ENCODE measurements around the gene AGMO. TPM values are rescaled to one million over a fixed set of nuclear protein-coding genes. Genes with fewer than 3 reads are reported as not detected.

The AGMO gene
- total RNA-seq, 1 experiment from 2014 or later, result 0.77 TPM

DNA sequence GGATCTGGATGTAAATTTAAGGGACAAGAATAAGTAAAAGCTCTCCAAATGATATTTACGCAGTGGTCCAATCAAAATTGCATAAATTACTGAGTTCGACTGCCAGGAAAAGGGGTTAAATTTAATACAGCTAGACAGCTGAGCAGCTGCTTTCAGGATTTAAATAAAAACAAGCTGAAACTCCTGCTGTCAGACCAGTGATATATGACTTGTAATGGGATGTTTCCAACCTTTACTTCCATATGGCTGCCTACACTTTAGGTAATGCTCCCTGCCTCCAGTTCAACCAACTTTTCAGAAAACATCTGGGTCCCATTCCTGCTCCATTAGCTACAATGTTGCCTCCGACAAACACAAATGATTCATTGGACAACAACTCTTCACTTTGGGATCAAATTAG is 333.0 kb downstream of the AGMO start:
- Mint-ChIP-seq H3K36me3 (peaks cover 8% of the 10 kb centered on the region), H3K4me1 (no peaks in the 10 kb centered on the region), H3K27ac (no peak overlapping the region), H3K27me3 (ENCODE audit: low read depth) (no peaks in the 10 kb centered on the region), H3K4me3 (no peak overlapping the region), H3K9me3 (peaks cover 30% of the 10 kb centered on the region)
- DNase-seq (ENCODE audit: low spot score) (no peak), ATAC-seq (no peak)
- TF ChIP-seq, protein P1, sequence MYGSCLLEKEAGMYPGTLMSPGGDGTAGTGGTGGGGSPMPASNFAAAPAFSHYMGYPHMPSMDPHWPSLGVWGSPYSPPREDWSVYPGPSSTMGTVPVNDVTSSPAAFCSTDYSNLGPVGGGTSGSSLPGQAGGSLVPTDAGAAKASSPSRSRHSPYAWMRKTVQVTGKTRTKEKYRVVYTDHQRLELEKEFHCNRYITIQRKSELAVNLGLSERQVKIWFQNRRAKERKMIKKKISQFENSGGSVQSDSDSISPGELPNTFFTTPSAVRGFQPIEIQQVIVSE (CRISPR knock-in tag; IDR thresholded peaks at IDR 0.05; ENCODE audit: borderline replicate concordance), result no peak
- no peak for TF ChIP-seq IRF2 (CRISPR knock-in tag; IDR thresholded peaks at IDR 0.05; ENCODE audit: borderline replicate concordance, low read depth)
- no peak for TF ChIP-seq SMAD3 (CRISPR knock-in tag; IDR thresholded peaks at IDR 0.05; ENCODE audit: borderline replicate concordance)
- ChIA-PET POLR2A (no interaction called here), CTCF (no interaction called here)

DNA sequence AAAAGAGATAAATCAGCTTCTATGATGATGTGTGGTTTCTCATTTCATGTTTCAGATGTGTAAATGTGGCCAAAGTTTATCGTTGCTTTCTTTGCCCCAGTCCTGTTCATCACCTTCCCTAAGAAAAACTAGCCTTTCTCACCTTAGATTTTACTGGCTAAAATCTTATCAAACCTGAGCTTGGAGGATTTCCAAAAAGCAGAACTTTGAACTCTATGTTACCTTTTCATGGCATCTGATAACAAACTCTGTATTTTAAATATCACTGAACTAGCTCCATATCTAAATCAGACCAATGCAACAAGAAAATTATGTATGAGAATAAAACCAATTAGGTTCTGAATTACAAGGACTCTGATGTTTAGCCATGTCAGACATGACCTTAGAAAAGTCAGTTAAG is 335.8 kb downstream of the AGMO start:
- POLR2A ChIA-PET, result no interaction called here

DNA sequence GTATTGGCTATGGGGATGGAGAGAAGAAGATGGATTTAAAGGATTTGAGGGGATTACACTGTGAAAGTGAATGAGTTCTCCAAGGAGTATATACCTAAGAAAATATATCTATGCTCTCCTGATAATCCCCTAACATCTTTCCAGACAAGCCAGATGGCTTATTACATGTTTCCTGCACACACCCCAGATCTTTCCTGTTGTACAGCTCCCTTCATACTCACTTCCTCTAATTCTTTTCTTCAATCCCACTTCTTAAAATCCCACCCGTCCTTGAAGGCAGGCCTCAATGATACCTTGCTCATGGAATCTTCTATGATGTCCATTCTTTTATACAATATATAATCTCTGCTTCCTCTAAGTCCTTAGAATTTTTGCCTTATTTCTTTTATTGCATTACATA is 342.1 kb downstream of the AGMO start:
- POLR2A ChIA-PET, result no interaction called here
- Mint-ChIP-seq H3K9me3 (peaks cover 7% of the 10 kb centered on the region), H3K36me3 (no peaks in the 10 kb centered on the region), H3K27ac (no peak overlapping the region; the same call in 1 of the 2 replicates), H3K4me3 (no peak overlapping the region), H3K4me1 (peaks cover 6% of the 10 kb centered on the region), H3K27me3 (ENCODE audit: low read depth) (no peaks in the 10 kb centered on the region)
- no peak for DNase-seq (ENCODE audit: low spot score)
- ATAC-seq, result no peak
- CTCF ChIA-PET, result interaction anchor here (1.1 kb wide), 1 partner anchor 501 kb away, joined by 3 read pairs; no protein-coding TSS in a partner anchor
- TF ChIP-seq PRRX2 (CRISPR knock-in tag; IDR thresholded peaks at IDR 0.05) (no peak), ETV6 (CRISPR knock-in tag; IDR thresholded peaks at IDR 0.05) (no peak), ZNF263 (CRISPR knock-in tag; IDR thresholded peaks at IDR 0.05; ENCODE audit: low read depth) (no peak), JAZF1 (CRISPR knock-in tag; IDR thresholded peaks at IDR 0.05) (no peak), HMGA2 (CRISPR knock-in tag; IDR thresholded peaks at IDR 0.05) (no peak), NR1H2 (CRISPR knock-in tag; IDR thresholded peaks at IDR 0.05) (no peak), CREM (CRISPR knock-in tag; IDR thresholded peaks at IDR 0.05) (no peak)
- TF ChIP-seq, protein P2, sequence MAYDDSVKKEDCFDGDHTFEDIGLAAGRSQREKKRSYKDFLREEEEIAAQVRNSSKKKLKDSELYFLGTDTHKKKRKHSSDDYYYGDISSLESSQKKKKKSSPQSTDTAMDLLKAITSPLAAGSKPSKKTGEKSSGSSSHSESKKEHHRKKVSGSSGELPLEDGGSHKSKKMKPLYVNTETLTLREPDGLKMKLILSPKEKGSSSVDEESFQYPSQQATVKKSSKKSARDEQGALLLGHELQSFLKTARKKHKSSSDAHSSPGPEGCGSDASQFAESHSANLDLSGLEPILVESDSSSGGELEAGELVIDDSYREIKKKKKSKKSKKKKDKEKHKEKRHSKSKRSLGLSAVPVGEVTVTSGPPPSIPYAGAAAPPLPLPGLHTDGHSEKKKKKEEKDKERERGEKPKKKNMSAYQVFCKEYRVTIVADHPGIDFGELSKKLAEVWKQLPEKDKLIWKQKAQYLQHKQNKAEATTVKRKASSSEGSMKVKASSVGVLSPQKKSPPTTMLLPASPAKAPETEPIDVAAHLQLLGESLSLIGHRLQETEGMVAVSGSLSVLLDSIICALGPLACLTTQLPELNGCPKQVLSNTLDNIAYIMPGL (CRISPR knock-in tag; IDR thresholded peaks at IDR 0.05), result no peak
- TF ChIP-seq, protein P3, sequence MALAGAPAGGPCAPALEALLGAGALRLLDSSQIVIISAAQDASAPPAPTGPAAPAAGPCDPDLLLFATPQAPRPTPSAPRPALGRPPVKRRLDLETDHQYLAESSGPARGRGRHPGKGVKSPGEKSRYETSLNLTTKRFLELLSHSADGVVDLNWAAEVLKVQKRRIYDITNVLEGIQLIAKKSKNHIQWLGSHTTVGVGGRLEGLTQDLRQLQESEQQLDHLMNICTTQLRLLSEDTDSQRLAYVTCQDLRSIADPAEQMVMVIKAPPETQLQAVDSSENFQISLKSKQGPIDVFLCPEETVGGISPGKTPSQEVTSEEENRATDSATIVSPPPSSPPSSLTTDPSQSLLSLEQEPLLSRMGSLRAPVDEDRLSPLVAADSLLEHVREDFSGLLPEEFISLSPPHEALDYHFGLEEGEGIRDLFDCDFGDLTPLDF (CRISPR knock-in tag; IDR thresholded peaks at IDR 0.05), result no peak

More for the DNA sequence above, 335.8 kb downstream of the AGMO start:
- H3K4me1 Mint-ChIP-seq, result peaks cover 6% of the 10 kb centered on the region
- H3K27ac Mint-ChIP-seq, result no peak overlapping the region
- TF ChIP-seq, protein P4, sequence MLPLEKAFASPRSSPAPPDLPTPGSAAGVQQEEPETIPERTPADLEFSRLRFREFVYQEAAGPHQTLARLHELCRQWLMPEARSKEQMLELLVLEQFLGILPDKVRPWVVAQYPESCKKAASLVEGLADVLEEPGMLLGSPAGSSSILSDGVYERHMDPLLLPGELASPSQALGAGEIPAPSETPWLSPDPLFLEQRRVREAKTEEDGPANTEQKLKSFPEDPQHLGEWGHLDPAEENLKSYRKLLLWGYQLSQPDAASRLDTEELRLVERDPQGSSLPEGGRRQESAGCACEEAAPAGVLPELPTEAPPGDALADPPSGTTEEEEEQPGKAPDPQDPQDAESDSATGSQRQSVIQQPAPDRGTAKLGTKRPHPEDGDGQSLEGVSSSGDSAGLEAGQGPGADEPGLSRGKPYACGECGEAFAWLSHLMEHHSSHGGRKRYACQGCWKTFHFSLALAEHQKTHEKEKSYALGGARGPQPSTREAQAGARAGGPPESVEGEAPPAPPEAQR (CRISPR knock-in tag; IDR thresholded peaks at IDR 0.05), result no peak
- TF ChIP-seq EMX1 (CRISPR knock-in tag; IDR thresholded peaks at IDR 0.05) (no peak), ZNF121 (CRISPR knock-in tag; IDR thresholded peaks at IDR 0.05) (no peak), IRF2 (CRISPR knock-in tag; IDR thresholded peaks at IDR 0.05; ENCODE audit: borderline replicate concordance, low read depth) (no peak)
- TF ChIP-seq, protein P5, sequence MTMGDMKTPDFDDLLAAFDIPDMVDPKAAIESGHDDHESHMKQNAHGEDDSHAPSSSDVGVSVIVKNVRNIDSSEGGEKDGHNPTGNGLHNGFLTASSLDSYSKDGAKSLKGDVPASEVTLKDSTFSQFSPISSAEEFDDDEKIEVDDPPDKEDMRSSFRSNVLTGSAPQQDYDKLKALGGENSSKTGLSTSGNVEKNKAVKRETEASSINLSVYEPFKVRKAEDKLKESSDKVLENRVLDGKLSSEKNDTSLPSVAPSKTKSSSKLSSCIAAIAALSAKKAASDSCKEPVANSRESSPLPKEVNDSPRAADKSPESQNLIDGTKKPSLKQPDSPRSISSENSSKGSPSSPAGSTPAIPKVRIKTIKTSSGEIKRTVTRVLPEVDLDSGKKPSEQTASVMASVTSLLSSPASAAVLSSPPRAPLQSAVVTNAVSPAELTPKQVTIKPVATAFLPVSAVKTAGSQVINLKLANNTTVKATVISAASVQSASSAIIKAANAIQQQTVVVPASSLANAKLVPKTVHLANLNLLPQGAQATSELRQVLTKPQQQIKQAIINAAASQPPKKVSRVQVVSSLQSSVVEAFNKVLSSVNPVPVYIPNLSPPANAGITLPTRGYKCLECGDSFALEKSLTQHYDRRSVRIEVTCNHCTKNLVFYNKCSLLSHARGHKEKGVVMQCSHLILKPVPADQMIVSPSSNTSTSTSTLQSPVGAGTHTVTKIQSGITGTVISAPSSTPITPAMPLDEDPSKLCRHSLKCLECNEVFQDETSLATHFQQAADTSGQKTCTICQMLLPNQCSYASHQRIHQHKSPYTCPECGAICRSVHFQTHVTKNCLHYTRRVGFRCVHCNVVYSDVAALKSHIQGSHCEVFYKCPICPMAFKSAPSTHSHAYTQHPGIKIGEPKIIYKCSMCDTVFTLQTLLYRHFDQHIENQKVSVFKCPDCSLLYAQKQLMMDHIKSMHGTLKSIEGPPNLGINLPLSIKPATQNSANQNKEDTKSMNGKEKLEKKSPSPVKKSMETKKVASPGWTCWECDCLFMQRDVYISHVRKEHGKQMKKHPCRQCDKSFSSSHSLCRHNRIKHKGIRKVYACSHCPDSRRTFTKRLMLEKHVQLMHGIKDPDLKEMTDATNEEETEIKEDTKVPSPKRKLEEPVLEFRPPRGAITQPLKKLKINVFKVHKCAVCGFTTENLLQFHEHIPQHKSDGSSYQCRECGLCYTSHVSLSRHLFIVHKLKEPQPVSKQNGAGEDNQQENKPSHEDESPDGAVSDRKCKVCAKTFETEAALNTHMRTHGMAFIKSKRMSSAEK (CRISPR knock-in tag; IDR thresholded peaks at IDR 0.05; ENCODE audit: borderline replicate concordance), result no peak
- TF ChIP-seq, protein P6, sequence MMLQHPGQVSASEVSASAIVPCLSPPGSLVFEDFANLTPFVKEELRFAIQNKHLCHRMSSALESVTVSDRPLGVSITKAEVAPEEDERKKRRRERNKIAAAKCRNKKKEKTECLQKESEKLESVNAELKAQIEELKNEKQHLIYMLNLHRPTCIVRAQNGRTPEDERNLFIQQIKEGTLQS (CRISPR knock-in tag; conservative IDR thresholded peaks at IDR 0.05), result no peak
- CTCF ChIA-PET, result no interaction called here
- H3K27me3 Mint-ChIP-seq (ENCODE audit: low read depth), result no peaks in the 10 kb centered on the region
- ATAC-seq (no peak), DNase-seq (ENCODE audit: low spot score) (no peak)
- no peak overlapping the region for H3K4me3 Mint-ChIP-seq
- peaks cover 25% of the 10 kb centered on the region for H3K9me3 Mint-ChIP-seq
- peaks cover 8% of the 10 kb centered on the region for H3K36me3 Mint-ChIP-seq
